HG03442 (cell line): ENCODE data around the gene CS.
"Not testable (repeated sequence)": the region's sequence is repeated elsewhere in the genome, so short reads cannot be mapped to it uniquely, and the experiment has no call there.

Source experiments
- ATAC-seq: cut with Tn5 transposase; IDR thresholded peaks from one replicate; pipeline ENCODE4 v1.9.1; 2021; ENCODE audit warnings: mild to moderate bottlenecking, moderate library complexity; ENCODE audit not compliant: unreplicated experiment

The CS gene

DNA sequence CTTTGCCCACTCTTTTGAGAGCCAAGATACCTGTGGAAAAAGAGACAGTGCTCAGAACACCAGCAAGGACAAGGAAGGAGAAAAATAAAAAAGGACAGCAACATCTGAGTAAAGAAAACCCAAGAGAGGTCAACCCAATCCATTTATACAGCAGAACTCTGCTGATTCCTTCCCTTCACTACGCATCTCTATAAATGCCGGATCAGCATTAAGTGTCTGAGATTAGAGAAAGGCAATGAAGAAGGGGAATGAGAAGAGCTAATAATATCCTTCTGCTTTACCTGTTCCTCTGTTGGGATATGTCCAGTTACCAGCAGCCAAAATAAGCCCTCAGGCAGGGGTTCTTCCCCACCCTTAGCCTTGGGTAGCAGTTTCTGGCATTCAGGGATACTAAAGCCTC is 17.6 kb downstream of the CS start:
- ATAC-seq, result no peak

DNA sequence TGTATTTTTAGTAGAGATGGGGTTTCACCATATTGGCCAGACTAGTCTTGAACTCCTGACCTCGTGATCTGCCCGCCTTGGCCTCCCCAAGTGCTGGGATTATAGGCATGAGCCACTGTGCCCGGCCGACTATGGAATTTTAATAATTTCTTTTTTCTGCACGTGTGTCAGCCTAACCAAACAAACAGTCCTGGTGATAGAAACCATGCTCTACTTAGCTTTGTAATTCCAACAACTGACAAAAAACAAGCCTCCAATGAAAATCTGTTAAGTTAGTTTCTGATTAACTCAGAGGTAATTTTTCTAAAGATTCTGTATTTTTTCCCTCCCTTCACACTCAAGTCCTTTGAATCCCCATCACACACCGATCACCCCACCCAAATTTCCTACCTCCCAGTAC is 18.1 kb downstream of the CS start:
- ATAC-seq, result no peak

DNA sequence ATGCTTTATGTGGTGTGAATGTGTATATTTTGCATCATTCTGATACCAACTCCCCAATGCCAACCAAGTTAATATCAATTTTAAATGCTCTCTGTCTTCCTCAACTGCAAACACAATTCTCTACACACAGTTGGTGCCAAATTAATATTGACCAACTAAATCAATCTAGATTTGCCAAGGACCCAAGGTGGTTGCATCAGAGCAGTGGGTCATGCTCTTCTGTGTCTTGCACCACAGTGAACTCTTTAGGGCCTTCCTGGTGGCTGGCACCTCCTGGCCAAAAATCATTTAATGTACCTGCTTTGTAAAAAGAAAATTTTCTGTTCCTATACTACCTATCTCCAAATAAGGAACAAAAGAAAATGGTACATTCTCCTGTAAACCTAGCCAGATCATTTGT is 19.3 kb downstream of the CS start:
- ATAC-seq, result no peak

DNA sequence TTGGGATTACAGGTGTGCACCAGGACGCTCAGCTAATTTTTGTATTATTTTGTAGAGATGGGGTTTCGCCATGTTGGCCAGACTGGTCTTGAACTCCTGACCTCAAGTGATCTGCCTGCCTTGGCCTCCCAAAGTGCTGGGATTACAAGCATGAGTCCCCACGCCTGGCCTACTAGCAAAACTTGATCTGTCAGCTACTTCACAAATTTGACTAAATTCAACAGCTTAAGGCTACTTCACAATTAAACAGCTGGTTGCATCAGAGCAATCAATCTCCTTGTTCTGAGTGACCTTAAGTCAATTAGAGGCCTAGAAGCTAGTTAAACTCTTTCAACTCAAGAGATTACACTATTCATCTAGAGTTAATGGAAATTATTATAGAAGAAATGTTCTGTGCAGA is 21.2 kb downstream of the CS start:
- no peak for ATAC-seq

DNA sequence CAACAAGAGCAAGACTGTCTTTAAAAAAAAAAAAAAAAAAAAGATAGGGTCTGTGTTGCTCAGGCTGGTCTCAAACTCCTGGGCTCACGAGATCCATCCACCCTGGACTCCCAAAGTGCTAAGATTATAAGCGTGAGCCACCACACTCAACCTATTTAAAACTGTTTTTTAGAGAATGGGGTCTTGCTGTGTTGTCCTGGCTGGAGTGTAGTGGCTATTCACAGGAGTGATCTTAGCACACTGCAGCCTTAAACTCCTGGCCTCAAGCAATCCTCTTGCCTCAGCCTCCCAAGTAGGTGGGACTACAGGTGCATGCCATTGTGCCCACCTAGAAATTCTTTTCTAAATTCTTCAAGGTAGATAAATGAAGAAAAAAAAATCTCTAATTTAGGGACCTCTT is 25.8 kb downstream of the CS start:
- ATAC-seq, result no peak

DNA sequence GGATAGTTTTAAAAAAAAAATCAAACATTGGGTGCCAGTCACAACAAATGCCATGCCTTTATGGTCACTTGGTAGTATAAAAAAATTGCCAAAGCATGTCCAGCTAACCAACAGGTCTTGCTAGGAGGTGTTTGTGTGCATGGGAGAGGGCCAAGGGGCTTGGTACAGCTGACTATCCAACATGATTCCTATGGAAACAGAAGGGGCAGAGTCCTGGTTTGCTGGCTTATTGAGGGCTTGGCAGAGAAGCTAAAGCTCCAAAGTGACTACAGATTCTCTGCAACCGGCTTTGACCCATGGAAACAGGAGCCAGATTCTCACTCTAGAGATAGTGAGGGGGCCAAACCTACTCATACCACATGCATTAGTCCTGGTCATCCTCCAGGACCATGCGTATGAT is 27.7 kb downstream of the CS start:
- not testable (repeated sequence) for ATAC-seq

DNA sequence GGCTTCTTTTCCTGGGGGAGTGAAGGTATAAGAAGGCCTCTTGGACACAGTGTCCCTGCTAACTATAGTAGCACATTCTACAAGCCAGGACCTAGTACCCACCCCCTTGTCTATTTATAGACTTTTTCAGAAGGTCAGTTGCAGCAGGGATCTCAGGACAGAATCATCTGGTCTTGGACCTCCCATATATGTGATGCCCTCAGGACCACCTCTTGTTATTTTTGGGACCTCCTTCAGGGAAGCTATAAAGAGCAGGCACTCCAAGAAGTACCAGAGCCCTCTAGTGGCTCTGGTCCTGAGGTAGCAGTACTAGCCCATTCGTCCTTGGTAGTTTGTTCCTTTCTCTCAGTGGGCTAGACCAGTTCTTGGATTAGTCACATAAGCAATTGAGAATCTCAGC is 29.1 kb downstream of the CS start:
- no peak for ATAC-seq

DNA sequence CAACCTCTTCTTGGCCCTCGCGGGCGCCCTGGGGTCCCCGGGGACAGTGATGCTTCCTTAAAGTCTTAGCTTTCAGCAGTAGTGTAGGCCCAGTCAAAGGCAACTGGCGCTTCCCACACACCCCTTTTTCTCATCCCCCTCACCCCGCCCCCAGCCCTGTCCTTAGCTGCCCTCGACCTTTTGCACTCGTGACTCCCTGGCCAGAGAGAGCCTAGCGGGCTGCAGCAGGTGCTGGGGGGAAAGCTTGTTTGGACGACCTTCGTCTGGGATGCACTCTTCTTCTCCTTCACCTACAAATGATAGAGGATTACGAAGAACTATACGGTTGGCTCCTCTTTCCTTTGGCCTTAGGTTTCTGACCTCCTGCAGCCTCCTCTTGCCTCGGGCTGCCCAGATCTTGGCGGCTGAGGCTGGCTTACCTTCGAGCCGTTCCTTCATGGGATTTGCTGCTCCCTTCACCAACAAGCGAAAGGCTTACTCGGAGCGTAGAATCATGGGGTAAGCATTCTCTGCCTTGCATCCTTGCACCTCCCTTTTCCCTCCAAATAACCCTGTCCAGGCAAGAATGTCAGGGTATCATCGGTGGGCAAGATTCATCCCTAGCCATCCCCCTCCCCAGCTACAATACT is 32.6 kb downstream of the CS start:
- ATAC-seq, result peak; percentile 8

DNA sequence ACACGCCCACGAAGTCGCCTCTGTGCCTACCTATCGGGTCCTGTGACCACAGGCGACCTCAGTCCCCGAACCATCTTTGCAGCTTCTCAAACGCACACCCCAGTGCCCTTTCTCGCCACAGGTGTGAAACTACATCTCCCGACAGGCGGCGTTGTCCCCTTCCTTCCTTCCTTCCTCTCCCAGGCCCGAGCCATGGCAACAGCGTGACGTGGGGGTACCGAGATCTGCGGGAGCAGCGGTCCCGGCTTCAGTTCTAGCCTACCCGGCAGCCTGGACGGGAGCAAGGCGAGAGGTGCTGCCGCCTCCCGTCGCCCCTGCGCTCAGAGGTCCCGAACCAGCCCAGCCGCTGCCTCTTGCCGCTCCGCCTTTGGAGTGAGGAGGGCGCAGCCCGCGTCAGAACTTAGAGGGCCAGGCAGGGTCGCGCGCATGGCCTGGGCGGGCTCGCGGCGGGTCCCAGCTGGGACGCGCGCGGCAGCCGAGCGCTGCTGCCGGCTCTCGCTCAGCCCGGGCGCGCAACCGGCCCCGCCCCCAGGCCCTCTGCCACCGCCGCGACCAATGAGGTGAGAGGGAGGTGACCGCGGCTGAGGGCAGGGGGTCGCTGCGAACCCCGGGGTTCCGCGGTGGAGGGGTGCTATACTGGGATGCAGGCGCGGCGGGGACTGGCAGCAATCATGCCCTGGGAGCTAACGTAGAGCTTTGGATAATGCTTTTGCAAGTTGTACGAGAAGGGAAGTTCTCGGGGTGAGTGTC is 33.3 kb downstream of the CS start, which contains the start of gene COQ10A:
COQ10A (plus strand) TSS at position 250 of the 750 bp plus-strand sequence; CDS start at position 427, 177 bp downstream.
- peak; percentile 81 for ATAC-seq

DNA sequence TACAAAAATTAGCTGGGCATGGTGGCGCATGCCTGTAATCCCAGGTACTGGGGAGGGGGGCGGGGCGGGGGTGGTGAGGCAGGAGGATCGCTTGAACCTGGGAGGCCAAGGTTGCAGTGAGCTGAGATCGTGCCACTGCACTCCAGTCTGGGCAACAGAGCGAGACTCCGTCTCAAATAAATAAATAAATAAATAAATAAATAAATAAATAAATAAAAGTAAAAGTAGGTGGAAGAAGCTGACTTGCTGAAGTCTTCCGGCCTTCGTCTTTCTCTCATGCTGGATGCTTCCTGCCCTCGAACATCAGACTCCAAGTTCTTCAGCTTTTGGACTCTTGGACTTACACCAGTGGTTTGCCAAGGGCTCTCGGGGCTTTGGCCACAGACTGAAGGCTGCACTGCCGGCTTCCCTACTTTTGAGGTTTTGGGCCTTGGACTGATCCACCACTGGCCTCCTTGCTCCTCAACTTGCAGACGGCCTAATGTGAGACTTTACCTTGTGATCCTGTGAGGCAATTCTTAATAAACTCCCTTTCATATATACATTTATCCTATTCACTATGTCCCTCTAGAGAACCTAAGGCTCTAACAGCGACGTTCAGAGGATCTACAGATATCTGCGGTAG is 34.0 kb downstream of the CS start:
- not testable (repeated sequence) for ATAC-seq

DNA sequence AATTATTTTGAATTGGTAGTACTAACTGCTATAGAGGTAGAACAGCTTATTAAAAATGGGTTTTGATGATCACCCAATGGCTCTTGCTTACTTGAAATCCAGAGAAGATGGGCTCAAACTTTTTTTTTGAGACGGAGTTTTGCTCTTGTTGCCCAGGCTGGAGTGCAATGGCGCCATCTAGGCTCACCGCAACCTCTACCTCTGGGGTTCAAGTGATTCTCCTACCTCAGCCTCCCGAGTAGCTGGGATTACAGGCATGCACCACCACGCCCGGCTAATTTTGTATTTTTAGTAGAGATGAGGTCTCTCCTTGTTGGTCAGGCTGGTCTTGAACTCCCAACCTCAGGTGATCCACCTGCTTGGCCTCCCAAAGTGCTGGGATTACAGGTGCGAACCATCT is 37.2 kb downstream of the CS start:
- ATAC-seq, result not testable (repeated sequence)

DNA sequence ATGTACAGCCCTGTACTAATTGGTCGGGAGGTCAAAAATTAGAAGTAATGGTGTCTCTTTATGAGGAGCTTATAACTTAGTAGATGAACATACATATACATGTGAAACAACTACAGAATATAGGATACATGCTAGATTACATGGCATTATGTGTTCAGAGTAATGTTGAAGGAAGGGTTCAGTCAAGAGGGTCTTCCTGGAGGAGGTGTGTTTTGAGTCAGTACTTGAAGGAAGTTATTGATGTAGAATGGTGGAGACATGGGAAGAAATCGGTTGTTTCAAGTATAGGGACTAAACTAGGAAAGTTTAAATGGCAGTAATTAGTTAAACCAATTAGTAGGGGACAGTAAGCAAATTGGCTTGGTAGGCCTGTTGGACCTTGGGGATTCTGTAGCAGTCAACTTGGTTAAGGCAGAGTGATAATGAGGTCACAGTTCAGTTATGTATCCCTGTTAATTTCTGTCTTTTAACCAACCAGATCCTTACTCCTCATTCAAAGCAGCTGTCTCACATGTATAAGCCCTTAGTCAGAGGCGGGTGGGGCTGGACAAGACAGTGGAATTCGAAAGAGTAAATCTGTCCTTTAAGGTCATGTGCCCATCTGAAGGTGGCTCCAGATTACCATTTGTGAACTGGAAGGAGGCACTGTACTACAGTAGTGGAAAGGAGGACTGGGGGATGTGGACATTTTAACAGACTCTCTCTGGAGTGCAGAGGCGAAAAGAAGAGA is 38.5 kb downstream of the CS start:
- ATAC-seq, result no peak

DNA sequence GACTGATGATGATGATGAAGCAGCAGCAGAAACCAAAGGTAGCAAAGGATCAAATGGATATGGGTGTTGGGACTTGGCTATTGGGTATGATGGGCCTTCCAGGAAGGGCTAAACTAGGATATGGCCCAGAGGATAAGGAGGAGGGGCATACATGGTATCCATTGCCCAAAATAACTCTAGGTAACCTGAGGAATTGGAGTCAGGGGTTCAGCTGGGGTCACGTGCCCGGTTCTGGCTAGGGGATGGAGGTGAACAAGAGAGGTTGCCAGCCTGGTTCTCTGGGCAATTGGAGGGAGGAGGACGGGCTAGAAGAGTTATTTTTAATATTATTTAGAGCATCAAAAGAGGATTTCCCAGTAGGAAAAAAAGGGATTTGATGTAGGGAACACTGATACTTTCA is 39.2 kb downstream of the CS start:
- ATAC-seq, result no peak

DNA sequence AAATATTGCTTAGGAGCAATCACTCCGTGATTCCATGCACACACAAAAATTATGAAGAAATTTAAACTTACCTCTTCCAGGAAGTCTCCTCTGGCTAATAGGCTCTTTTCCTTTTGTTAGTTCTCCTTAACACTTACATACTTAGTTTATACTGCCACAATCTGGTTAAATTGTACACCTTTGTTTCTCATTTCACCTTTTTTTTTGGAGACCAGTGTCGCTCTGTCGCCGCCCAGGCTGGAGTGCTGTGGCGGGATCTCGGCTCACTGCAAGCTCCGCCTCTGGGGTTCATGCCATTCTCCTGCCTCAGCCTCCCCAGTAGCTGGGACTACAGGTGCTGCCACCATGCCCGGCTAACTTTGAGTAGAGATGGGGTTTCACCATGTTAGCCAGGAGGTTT is 39.8 kb downstream of the CS start:
- no peak for ATAC-seq

DNA sequence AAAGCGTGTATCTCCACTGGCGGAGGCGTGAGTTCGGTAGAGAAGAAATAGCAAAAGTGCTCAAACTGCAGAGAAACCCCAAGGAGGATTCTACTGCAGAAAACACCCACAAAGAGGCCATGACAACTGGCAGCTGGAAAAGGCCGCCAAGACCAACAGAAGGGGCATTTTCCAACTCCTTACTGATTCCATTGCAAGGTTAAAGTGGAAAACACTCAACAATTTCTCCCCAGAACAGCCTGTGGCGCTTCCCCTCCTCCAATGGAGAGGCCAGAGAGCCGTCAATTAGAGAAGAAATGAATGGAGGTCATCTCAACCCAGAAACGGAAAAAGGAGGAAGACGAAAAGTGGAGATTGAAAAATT is 41.3 kb downstream of the CS start:
- no peak for ATAC-seq

DNA sequence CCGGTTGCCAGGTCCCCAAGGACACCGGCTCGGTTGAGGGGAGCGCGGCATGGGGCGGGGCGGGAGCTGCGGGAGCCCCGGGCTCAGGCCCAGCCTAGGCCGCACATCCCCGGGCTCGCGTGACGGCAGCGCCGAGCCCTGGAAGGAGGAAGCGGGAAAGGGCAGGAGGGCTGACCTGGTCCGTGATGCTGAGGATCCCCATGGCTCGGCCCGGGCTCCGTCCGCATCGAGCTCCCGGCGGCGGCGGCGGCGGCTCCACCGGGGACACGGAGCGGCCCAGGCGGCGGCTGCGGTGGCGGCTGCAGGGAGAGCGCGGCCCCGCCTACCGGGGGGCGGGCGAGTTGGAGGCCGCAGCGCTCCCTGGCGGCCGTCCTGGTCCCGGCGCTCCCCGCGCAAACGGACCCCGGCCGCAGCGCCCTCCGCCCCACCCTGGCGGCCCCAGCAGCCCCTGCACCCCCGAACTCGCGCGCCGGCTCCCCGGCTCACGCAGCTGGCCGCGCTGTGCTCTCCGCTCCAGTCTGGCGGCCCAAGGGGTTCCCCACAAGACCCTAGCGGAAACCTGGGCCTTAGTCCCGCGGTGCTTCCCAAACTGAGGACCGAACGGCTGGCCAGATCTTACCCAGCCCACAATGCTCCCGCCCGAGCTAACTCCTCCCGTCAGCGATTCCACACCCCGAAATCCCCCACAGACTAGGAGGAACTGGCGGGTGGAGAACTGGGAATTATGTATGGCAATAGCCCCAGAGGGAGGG is 41.9 kb downstream of the CS start, which contains the start of gene ANKRD52:
ANKRD52 (minus strand) TSS at position 317 of the 752 bp plus-strand sequence; CDS start at position 202, 115 bp downstream.
- peak; percentile 85 for ATAC-seq

DNA sequence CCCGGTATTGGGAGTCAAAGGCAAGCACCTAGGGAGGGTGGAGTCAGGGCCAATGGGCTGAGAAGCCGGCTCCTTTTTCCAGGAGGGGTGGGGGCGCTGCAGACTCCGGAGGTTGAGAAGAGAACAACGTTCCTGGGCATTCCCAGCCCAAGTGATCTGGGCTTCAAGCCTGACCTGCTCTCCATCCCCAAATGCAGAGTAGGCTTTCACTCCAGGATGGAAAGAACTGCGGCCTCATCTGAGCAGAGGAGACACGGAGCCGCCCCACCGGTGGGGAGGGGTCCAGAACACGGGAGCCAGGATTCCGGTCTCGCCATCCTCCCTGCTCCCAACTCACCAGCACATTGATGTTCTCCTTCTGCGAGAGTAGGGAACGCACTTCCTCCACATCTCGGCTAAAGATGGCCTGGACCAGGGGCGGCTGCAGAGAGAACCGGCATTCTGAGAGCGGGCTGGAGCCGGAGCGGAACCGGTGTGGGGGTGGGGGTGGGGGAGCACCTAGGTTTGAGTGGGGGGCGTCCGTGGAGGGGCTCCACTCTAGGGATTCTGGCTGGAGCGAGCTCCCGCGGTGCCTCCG is 42.6 kb downstream of the CS start:
- peak; percentile 10 for ATAC-seq

DNA sequence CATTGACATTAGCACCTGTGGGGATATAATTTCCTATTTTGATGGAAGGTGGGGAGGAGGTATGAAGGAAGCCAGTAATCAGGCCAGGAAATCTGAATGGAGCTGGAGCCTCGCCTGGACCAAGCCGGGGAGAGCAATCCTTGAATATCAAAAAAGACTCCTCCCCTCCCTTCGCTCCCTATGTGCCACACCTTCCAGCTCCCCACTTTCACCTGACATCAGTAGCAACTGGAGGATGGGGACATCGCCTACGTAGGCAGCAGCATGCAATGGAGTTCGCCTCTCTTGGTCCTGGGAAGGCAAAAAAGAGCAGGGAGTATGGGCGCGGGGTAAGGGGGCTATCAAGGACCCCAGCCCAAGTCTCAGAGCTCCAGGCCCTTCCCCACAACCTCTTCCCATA is 43.1 kb downstream of the CS start:
- ATAC-seq, result no peak

DNA sequence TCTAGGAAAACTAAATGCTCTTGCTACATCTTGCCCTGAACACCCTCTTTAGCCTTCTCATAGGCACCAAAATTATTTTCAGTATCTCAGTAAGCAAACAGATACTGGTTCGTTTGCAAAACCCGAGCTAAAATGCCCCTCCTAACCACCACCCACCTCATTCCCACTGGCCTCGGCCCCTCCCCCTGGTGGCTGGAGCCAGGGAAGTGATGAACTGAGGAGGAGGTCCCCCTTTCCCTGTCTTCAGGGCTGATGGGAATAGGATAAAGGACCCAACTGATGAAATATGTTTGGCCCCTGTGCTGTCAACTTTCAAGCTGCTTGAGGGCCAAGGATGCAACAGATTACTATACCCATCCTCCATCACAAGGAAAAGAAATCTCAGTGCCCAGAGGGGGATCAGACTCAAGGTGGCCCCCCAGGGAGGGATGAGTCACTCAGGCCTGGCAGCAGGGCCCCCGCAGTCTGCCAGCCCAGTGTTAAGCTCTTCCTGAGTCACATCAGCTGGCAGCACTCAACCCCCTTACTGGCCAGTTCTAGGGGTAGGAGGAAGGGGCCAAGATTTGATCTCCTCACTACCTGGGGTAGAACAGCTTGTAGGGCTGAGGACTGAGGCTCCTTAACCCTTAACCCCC is 43.7 kb downstream of the CS start:
- no peak for ATAC-seq

DNA sequence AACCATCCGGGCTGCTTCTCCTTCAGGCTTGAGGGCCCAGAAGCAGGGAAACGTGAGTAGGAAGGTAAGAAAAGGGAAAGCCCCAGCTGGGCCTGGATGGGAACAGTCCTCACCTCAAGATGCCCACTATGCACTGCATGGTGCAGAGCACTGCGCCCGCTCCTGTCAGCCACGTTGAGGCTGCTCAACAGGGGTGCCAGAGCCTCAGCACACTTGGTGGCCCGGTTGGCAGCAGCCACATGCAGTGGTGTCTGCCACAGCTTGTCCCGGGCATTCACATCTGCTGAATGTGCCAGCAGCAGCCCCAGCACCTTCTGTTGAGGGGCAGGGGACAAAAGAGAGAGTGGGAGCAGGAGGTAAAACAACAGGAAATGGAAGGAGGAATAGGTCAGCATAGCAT is 44.5 kb downstream of the CS start:
- ATAC-seq, result no peak
